Measurements from ENCODE around the gene GLI2. TPM values are rescaled to one million over a fixed set of nuclear protein-coding genes. Genes with fewer than 3 reads are reported as not detected.

GLI2 gene
- total and polyA plus RNA-seq, 9 of the 15 experiments (the other 6 are each of a cell fraction or from before 2014, with no cell fraction given) = 0.24 TPM; not detected in 8

DNA sequence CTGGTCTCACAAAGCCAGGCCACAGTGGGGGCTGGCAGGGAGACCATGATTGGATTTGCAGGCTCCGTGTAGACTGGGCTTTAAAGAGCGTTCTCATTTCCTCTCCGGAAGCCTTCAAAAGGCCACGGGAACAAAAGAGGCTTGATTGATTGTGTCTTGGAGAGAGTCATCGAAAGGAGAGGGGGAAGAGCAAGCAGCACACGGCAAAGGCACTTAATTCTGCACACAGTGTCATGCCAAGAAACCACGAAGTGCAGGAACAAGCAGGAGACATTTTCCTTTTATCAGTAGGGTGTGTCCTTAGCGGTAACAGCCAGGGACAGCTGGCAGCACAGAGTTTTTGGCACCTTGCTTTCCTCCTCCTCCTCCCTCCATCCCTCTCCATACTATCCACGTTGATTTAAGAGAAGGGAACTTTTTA is 47.7 kb downstream of the GLI2 start:
- no peak for DNase-seq (ENCODE audit: extremely low read depth in 1 of 4, low spot score in 3 of 4)
- intact Hi-C loops (cut with micrococcal nuclease) = no loop called here
- 0% methylated on average over 9 of the region's 9 CpGs for WGBS (ENCODE audit: insufficient coverage, low coverage, missing lambda C conversion rate)
- Histone ChIP-seq H2AFZ (ENCODE audit: low read depth, low read length) (no peak overlapping the region), H3K9me1 (ENCODE audit: control insufficient read depth, insufficient read depth, low read length) (no peaks in the 10 kb centered on the region), H3K36me3 (ENCODE audit: control insufficient read depth, insufficient read depth, low read length) (no peaks in the 10 kb centered on the region), H3K27ac (ENCODE audit: extremely low read depth, low read depth, low read length) (no peak overlapping the region), H3K4me1 (replicated peaks in 1 of 2; ENCODE audit: control insufficient read depth in 2 of 2, insufficient read depth in 2 of 2, low read length in 2 of 2) (no peaks in the 10 kb centered on the region), H3K27me3 (ENCODE audit: control insufficient read depth in 2 of 2, insufficient read depth in 2 of 2, low read length in 2 of 2) (peaks cover 4 to 64% of the 10 kb centered on the region in 2 experiments; a peak in 4 of 5 replicates), H3K4me2 (ENCODE audit: insufficient read depth, low read length) (no peak overlapping the region), H3K79me2 (ENCODE audit: control insufficient read depth, insufficient read depth, low read length) (no peaks in the 10 kb centered on the region), H3K4me3 (no peak overlapping the region), H3K9ac (ENCODE audit: insufficient read depth in 1 of 2, low read depth in 2 of 2, low read length in 2 of 2) (no peak overlapping the region), H3K9me3 (replicated peaks; ENCODE audit: control insufficient read depth, insufficient read depth, low read depth, low read length) (no peaks in the 10 kb centered on the region), H4K20me1 (replicated peaks; ENCODE audit: control insufficient read depth, insufficient read depth, low read length) (peaks cover 11% of the 10 kb centered on the region; the same call in 1 of the 2 replicates)
- no peak for ATAC-seq
- in situ Hi-C loops (cut with MboI) = no loop called here
- no TSS peak for BruUV-seq (replicated peaks)
- ChIA-PET POLR2A (interaction anchor here (0.7 kb wide), 2 partner anchors 9 to 51 kb away, joined by 3 read pairs; no protein-coding TSS in a partner anchor), CTCF (ENCODE audit: low intra/inter-chr PET ratio) (no interaction called here)
- no peak for FAIRE-seq
- TF ChIP-seq RBM22 (IDR thresholded peaks at IDR 0.05; ENCODE audit: low read depth, low read length, poor library complexity, severe bottlenecking) (no peak), TSC22D4 (tag; IDR thresholded peaks at IDR 0.05) (no peak), TAL1 (IDR thresholded peaks at IDR 0.05) (no peak), GATAD2A (IDR thresholded peaks at IDR 0.05) (no peak), ZNF75A (CRISPR knock-in tag; IDR thresholded peaks at IDR 0.05) (no peak), ZNF707 (CRISPR knock-in tag; conservative IDR thresholded peaks at IDR 0.05) (no peak), PYGO2 (tag; IDR thresholded peaks at IDR 0.05) (no peak), GABPB2 (CRISPR knock-in tag; conservative IDR thresholded peaks at IDR 0.05) (no peak)
- TF ChIP-seq, protein P1, sequence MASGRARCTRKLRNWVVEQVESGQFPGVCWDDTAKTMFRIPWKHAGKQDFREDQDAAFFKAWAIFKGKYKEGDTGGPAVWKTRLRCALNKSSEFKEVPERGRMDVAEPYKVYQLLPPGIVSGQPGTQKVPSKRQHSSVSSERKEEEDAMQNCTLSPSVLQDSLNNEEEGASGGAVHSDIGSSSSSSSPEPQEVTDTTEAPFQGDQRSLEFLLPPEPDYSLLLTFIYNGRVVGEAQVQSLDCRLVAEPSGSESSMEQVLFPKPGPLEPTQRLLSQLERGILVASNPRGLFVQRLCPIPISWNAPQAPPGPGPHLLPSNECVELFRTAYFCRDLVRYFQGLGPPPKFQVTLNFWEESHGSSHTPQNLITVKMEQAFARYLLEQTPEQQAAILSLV (tag; IDR thresholded peaks at IDR 0.05) = no peak
- TF ChIP-seq, protein P2, sequence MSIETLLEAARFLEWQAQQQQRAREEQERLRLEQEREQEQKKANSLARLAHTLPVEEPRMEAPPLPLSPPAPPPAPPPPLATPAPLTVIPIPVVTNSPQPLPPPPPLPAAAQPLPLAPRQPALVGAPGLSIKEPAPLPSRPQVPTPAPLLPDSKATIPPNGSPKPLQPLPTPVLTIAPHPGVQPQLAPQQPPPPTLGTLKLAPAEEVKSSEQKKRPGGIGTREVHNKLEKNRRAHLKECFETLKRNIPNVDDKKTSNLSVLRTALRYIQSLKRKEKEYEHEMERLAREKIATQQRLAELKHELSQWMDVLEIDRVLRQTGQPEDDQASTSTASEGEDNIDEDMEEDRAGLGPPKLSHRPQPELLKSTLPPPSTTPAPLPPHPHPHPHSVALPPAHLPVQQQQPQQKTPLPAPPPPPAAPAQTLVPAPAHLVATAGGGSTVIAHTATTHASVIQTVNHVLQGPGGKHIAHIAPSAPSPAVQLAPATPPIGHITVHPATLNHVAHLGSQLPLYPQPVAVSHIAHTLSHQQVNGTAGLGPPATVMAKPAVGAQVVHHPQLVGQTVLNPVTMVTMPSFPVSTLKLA (conservative IDR thresholded peaks at IDR 0.05) = no peak
- TF ChIP-seq, protein P3, sequence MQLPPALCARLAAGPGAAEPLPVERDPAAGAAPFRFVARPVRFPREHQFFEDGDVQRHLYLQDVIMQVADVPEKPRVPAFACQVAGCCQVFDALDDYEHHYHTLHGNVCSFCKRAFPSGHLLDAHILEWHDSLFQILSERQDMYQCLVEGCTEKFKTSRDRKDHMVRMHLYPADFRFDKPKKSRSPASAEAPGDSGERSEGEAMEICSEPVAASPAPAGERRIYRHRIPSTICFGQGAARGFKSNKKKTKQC (CRISPR knock-in tag; IDR thresholded peaks at IDR 0.05) = no peak

All from K562 (cell line).